ENCODE measurements around the gene ZNF839.
"Not testable (repeated sequence)": the region's sequence is repeated elsewhere in the genome, so short reads cannot be mapped to it uniquely, and the experiment has no call there.

Gene ZNF839

DNA sequence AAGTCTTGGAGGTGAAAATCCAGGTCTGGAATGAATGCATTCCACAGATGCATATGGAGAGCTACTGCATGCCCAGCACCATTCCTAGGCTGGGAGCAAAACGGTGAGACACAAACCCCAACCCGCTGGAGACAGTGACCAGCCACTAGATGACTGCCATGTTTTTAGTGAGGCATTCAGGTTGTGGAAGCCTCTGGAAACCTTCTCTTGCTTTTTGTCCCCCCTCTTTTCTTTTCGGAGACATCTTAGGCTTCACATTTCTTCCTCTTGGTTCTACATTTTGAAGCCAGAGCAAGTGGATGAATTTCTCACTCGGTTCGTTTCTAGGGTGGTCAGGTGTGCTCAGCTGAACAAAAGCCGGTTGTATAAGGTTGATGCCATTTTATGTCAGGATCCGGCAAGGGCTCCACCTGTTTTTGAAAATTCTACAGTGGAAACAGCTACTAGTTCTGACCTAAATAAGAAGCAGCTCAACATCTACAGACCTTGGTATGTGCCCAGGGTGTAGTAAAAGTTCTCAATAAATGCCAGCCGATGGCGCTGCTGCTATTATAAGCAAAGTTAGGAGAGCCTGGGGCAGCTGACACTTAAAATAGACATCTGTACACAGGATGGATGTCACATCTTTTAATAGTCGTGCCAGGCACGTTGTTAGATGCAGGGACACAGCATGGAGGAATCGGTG lies 1.8 kb upstream of the ZNF839 start:
- no peak for DNase-seq (ENCODE audit: low spot score in 2 of 2)

DNA sequence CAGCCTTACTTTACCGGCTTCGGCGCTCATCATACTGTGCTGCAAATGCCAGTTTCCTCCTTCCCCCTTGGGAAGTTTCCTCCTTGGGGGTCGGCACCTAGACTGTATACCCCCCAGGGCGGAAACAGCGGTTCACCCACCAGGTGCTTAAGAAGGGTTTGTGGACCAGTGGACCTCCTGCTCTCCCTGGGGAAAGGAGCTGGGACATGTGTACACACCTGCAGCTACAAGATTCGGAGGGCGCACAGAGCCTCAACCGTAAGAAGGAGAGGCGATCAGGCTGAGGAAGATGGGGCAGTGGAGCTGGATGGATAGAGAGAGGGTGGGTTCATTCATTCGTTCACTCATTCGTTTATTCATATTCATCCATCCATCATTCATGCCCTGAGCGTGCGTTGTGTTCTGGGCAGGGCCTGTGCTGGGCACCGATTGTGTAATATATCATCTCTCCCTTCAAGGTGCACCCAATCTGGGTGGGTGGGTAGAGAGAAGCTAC lies 717 bp upstream of the ZNF839 start:
- no peaks in the 10 kb centered on the region for H3K9me3 Mint-ChIP-seq
- peaks cover 42% of the 10 kb centered on the region for H3K4me1 Mint-ChIP-seq
- no peak for ATAC-seq (replicated peaks; ENCODE audit: extremely low read depth, poor library complexity, severe bottlenecking)

More for the DNA sequence above, 1.8 kb upstream of the ZNF839 start:
- H3K36me3 Mint-ChIP-seq (ENCODE audit: insufficient read depth): peaks cover 37% of the 10 kb centered on the region
- peak overlapping the region; percentile 100 for H3K27ac Mint-ChIP-seq (ENCODE audit: low read depth)
- H3K4me1 Mint-ChIP-seq: peaks cover 45% of the 10 kb centered on the region
- H3K27me3 Mint-ChIP-seq: no peaks in the 10 kb centered on the region
- H3K4me3 Mint-ChIP-seq: peak overlapping the region; percentile 92
- ATAC-seq (replicated peaks; ENCODE audit: extremely low read depth, poor library complexity, severe bottlenecking): no peak
- H3K9me3 Mint-ChIP-seq: no peaks in the 10 kb centered on the region

DNA sequence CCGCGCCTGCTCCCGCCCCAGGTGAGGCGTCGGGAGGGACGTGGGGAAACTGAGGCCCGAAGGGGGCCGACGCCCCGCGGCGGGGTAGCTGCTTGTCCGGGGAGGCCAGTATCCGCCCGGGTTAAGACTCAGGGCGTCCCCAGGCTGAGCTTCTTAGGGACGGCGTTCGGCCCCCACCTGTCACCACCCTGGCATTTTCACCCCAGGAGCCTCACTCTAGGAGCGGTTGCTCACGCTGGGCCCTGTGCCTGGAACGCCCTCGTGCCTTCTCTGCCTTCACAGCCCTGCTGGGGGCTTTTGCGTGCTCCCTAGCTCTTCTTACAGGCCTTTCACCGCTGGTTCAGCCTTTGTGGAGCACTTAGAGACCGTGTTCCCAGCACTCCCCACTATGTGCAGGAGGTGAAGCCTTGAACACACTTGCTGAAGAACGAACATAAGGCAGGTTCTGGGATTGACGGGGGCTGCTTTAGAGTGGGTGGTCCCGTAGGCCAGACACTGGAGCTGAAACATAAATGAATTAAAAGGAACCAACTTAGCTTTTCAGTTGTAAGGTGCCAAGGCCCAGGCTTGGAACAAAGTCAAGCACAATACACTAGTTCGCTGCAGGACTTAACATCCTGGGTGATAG lies 601 bp downstream of the ZNF839 start:
- ATAC-seq (replicated peaks; ENCODE audit: extremely low read depth, poor library complexity, severe bottlenecking): peak; percentile 51

More for the DNA sequence above, 717 bp upstream of the ZNF839 start:
- Mint-ChIP-seq H3K27ac (ENCODE audit: low read depth) (peak overlapping the region; percentile 100), H3K27me3 (no peaks in the 10 kb centered on the region), H3K36me3 (ENCODE audit: insufficient read depth) (peaks cover 37% of the 10 kb centered on the region), H3K4me3 (peak overlapping the region; percentile 92)
- DNase-seq (ENCODE audit: low spot score in 2 of 2): no peak

DNA sequence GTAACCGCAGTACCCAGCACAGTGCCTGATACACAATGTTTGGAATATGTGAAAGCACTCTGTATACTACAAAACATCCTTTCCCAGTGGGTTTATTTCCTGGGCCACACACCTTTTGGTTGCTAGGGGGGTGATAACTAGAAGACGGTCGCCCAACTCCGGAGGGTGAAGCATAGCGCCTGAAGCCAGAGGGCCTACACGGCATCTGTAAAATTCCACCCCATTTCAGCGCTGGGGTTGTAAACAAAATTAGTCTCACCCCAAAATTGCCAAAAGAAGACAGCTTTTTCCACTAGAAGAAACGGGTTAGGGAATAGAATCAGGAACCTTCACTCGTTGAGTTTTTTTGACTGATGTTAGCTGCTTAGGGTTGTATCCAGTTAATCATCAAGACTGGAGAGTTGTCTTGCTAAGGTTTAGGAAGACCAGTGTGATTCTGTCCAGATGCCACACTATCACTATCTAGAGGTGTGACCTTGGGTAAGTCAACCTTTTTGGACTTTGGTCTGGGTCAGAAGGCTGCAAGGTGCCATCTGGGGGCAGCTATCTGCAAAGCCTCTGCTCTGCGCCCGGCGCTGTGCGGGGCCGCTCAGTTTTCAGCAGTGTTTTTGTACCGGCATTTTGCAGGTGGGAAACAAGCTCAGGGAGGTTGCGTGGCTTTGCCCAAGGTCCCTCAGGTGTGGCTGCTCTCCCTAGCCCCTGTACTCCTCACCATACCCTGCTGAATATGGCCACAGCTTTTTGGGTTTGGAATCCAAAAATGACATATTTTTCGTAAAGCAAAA lies 1.3 kb downstream of the ZNF839 start:
- H3K27ac Mint-ChIP-seq (ENCODE audit: low read depth): peak overlapping the region; percentile 100
- no peaks in the 10 kb centered on the region for H3K9me3 Mint-ChIP-seq

More for the DNA sequence above, 601 bp downstream of the ZNF839 start:
- H3K9me3 Mint-ChIP-seq: no peaks in the 10 kb centered on the region
- peaks cover 35% of the 10 kb centered on the region for H3K36me3 Mint-ChIP-seq (ENCODE audit: insufficient read depth)
- peak; percentile 31 to 44 for DNase-seq (ENCODE audit: low spot score in 2 of 2)
- H3K27ac Mint-ChIP-seq (ENCODE audit: low read depth): peak overlapping the region; percentile 100
- peaks cover 31% of the 10 kb centered on the region for H3K4me1 Mint-ChIP-seq
- H3K4me3 Mint-ChIP-seq: peak overlapping the region; percentile 92
- H3K27me3 Mint-ChIP-seq: no peaks in the 10 kb centered on the region

DNA sequence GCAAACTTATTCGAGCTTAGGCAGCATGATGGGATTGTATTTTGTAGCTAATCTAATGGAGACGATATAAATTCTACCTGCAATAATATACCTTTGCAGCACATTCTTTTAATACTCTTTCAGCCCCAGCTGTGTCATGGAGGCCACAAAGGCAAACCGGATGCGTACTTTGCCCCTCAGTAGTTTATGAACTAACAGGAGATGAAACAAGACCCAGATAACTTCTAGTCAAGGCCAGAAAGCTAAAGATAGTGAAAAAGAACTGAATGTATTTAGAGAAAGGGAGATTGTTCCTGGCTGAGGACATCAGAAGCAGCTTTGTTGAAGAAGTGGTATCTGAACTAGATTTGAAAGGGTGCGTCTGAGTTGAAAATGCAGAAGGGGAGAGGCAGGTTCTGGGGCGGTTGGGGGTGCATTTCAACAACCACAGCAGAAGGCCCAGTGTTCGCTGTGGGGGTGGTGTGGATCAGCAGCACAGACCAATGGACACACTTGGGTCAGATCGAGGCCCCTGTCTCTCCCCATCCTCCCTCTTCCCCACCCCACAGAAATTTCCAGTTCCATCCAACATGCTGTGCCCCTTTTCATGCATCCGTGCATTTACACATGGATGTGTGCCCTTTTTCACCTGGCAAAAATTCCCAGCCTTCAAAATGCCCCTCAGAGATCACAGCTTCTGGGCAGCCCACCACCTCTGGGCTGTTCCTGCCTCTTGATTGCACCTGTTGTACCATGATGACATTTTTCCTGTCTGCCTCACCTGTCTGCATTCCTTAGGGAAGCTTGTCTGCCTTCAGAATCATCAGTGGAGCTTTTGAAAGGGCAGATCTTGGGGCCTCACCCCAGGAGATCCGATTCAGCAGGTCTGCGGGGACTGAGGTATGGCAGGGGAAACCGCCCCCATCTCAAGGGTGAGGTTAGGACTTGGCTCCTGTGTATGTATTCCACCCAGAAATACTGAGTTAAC lies 2.2 kb downstream of the ZNF839 start:
- ATAC-seq (replicated peaks; ENCODE audit: extremely low read depth, poor library complexity, severe bottlenecking): no peak
- Mint-ChIP-seq H3K27me3 (no peaks in the 10 kb centered on the region), H3K4me1 (peaks cover 29% of the 10 kb centered on the region), H3K36me3 (ENCODE audit: insufficient read depth) (peaks cover 30% of the 10 kb centered on the region), H3K27ac (ENCODE audit: low read depth) (no peak overlapping the region), H3K9me3 (no peaks in the 10 kb centered on the region), H3K4me3 (no peak overlapping the region)
- DNase-seq (ENCODE audit: low spot score in 2 of 2): no peak

More for the DNA sequence above, 1.3 kb downstream of the ZNF839 start:
- H3K36me3 Mint-ChIP-seq (ENCODE audit: insufficient read depth): peaks cover 35% of the 10 kb centered on the region
- H3K4me3 Mint-ChIP-seq: peak overlapping the region; percentile 92
- H3K4me1 Mint-ChIP-seq: peaks cover 31% of the 10 kb centered on the region
- DNase-seq (ENCODE audit: low spot score in 2 of 2) (no peak), ATAC-seq (replicated peaks; ENCODE audit: extremely low read depth, poor library complexity, severe bottlenecking) (no peak)
- H3K27me3 Mint-ChIP-seq: no peaks in the 10 kb centered on the region

DNA sequence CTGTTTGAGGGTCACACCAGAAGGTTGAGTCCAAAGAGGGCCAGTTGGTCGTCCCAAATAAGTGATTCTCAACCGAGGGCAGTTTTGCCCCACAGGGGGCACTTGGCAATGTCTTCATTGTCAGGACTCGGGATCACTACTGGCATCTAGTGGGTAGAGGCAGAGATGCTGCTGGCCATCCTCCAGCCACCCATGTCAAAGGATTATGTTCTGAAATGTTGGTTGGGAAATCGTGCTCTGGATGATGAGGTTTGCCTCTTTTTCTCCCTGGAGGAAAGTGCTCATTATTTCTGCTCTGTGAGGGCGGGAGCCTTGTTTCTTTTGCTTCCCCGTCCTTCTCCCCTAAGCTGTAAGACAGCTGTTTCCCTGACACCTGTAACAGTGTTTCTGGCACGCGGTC lies 3.6 kb downstream of the ZNF839 start:
- Mint-ChIP-seq H3K4me1 (peaks cover 16% of the 10 kb centered on the region), H3K27me3 (no peaks in the 10 kb centered on the region), H3K9me3 (no peaks in the 10 kb centered on the region), H3K27ac (ENCODE audit: low read depth) (no peak overlapping the region), H3K36me3 (ENCODE audit: insufficient read depth) (peaks cover 18% of the 10 kb centered on the region), H3K4me3 (no peak overlapping the region)
- ATAC-seq (replicated peaks; ENCODE audit: extremely low read depth, poor library complexity, severe bottlenecking): no peak
- DNase-seq (ENCODE audit: low spot score in 2 of 2): no peak

DNA sequence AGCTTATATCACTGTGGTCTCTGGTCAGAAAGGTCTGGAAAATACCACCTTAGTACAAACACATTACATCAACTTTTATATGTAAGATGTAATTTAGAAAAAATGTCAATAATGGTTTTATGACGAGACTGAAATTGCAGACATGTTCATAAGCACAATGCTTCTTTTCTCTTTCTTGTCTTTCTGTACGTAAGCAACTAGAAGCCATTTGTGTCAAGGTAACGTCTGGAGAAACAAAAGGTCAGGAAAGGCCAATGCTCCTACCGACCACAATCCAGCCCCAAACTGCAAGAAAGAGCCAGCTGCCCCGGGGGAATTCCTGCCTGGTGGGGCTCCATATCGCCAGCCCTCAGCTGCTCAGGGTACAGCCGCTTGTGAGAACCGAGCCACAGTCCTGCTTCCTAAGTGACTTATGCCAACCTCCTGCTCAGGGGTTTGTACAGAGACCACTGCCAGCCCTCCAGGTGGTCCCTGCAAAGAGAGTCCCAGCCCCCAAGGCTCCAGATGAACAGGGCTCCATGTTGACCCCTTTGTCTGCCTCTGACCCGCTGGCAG lies 6.3 kb downstream of the ZNF839 start:
- ATAC-seq (replicated peaks; ENCODE audit: extremely low read depth, poor library complexity, severe bottlenecking) (no peak), DNase-seq (ENCODE audit: low spot score in 2 of 2) (no peak)
- H3K9me3 Mint-ChIP-seq: no peaks in the 10 kb centered on the region
- no peaks in the 10 kb centered on the region for H3K27me3 Mint-ChIP-seq
- peaks cover 5% of the 10 kb centered on the region for H3K4me1 Mint-ChIP-seq
- H3K27ac Mint-ChIP-seq (ENCODE audit: low read depth): no peak overlapping the region
- H3K36me3 Mint-ChIP-seq (ENCODE audit: insufficient read depth): peaks cover 6% of the 10 kb centered on the region
- H3K4me3 Mint-ChIP-seq: no peak overlapping the region

DNA sequence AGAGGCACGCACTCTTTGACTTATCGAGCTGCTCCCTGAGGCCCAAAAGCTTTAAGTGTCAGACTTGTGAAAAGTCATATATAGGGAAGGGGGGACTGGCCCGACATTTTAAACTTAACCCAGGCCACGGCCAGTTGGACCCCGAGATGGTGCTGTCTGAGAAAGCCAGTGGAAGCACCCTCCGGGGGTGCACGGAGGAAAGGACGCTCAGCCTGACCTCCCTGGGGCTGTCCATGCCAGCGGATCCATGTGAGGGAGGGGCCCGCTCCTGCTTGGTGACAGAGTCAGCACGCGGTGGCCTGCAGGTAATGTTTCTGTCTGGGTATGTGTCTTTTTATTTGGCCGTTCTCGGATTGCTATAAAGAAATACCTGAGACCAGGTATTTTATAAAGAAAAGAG lies 7.0 kb downstream of the ZNF839 start:
- no peaks in the 10 kb centered on the region for H3K9me3 Mint-ChIP-seq
- ATAC-seq (replicated peaks; ENCODE audit: extremely low read depth, poor library complexity, severe bottlenecking) (no peak), DNase-seq (ENCODE audit: low spot score in 2 of 2) (no peak)
- H3K36me3 Mint-ChIP-seq (ENCODE audit: insufficient read depth): peaks cover 8% of the 10 kb centered on the region
- H3K27ac Mint-ChIP-seq (ENCODE audit: low read depth): no peak overlapping the region
- no peaks in the 10 kb centered on the region for H3K27me3 Mint-ChIP-seq
- H3K4me3 Mint-ChIP-seq: no peak overlapping the region
- H3K4me1 Mint-ChIP-seq: peaks cover under 1% of the 10 kb centered on the region

DNA sequence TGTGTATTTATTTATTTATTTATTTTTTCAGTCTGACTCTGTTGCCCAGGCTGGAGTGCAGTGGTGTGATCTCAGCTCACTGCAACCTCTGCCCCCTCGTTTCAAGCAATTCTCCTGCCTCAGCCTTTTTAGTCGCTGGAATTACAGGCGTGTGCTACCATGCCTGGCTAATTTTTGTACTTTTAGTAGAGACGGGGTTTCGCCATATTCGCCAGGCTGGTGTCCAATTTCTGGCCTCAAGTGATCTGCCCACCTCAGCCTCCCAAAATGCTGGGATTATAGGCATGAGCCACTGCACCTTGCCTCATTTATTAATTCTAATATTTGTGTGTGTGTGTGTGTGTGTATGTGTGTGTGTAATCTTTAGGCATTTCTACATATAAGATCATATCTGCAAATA lies 9.8 kb downstream of the ZNF839 start:
- H3K9me3 Mint-ChIP-seq; ATAC-seq (replicated peaks; ENCODE audit: extremely low read depth, poor library complexity, severe bottlenecking); H3K4me1 Mint-ChIP-seq; DNase-seq (ENCODE audit: low spot score in 2 of 2); H3K27me3 Mint-ChIP-seq; H3K4me3 Mint-ChIP-seq; H3K27ac Mint-ChIP-seq (ENCODE audit: low read depth): not testable (repeated sequence)
- peaks cover 15% of the 10 kb centered on the region for H3K36me3 Mint-ChIP-seq (ENCODE audit: insufficient read depth)

DNA sequence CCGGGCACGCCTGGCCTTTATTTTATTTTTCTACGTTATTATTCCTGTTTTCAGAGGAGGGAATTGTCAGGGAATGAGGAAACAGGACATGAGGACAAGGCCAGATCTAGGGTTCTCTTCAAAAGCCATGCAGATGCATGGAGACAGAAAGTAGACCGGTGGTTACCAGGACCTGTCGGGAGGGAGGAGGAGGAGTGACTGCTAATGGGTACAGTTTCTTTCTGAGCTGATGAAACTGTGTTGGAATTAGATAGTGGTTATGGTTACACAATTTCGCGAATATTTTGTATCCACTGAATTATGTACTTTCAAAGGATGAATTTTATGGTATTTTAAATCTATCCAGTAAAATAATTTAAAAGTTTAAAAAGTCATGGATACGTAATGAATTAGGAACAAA lies 11.3 kb downstream of the ZNF839 start:
- no peak for ATAC-seq (replicated peaks; ENCODE audit: extremely low read depth, poor library complexity, severe bottlenecking)
- DNase-seq (ENCODE audit: low spot score in 2 of 2): no peak
- no peak overlapping the region for H3K4me3 Mint-ChIP-seq
- peaks cover 6% of the 10 kb centered on the region for H3K4me1 Mint-ChIP-seq
- peaks cover 16% of the 10 kb centered on the region for H3K36me3 Mint-ChIP-seq (ENCODE audit: insufficient read depth)
- H3K9me3 Mint-ChIP-seq: no peaks in the 10 kb centered on the region
- no peaks in the 10 kb centered on the region for H3K27me3 Mint-ChIP-seq
- H3K27ac Mint-ChIP-seq (ENCODE audit: low read depth): no peak overlapping the region

DNA sequence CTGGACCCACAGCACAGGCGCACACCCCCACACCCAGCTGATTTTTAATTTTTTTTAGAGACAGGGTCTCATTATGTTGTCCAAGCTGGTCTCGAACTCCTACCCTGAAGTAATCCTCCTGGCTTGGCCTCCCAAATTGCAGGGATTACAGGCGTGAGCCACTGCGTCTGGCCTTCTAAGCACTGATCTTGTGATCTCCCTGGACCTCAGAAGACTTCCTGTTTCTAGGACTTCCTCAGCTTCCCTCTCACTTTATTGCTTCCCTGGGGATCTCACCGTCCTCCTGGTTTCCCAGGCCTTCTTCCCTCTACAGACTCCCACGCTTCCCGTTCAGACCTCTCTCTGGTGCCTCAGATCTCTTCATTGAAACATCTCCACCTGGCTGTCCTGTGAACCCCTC lies 13.8 kb downstream of the ZNF839 start:
- no peak for ATAC-seq (replicated peaks; ENCODE audit: extremely low read depth, poor library complexity, severe bottlenecking)
- DNase-seq (ENCODE audit: low spot score in 2 of 2): no peak
- Mint-ChIP-seq H3K9me3 (no peaks in the 10 kb centered on the region), H3K4me1 (peaks cover 6% of the 10 kb centered on the region), H3K36me3 (ENCODE audit: insufficient read depth) (peaks cover 31% of the 10 kb centered on the region), H3K27me3 (no peaks in the 10 kb centered on the region), H3K27ac (ENCODE audit: low read depth) (peak overlapping the region; percentile 44), H3K4me3 (no peak overlapping the region)
